Activated effector memory CD4-positive, alpha-beta T cell treated with Interleukin-2 at 50 U/mL for 16 hours (primary cell): ENCODE results near the gene RELN.
"Not testable (repeated sequence)": the region's sequence is repeated elsewhere in the genome, so short reads cannot be mapped to it uniquely, and the experiment has no call there.

Source experiments
- DNase-seq: peaks from one replicate; pipeline ENCODE4 v3.0.0-alpha.2; 2020

Gene RELN

GRCh38 chr7:103824251-103824650 lies 165.2 kb downstream of the RELN start:
- DNase-seq = no peak

GRCh38 chr7:103823084-103823483 lies 166.4 kb downstream of the RELN start:
- no peak for DNase-seq

GRCh38 chr7:103821092-103821491 lies 168.4 kb downstream of the RELN start:
- DNase-seq = no peak

- DNase-seq = not testable (repeated sequence)
Measured at GRCh38 chr7:103815972-103816371, 173.5 kb downstream of the RELN start.

- no peak for DNase-seq
Measured at GRCh38 chr7:103813970-103814369, 175.5 kb downstream of the RELN start.

- no peak for DNase-seq
Measured at GRCh38 chr7:103811997-103812396, 177.5 kb downstream of the RELN start.

- DNase-seq = no peak
Measured at GRCh38 chr7:103811290-103811689, 178.2 kb downstream of the RELN start.

GRCh38 chr7:103810112-103810744 lies 179.2 kb downstream of the RELN start:
- DNase-seq = no peak

- DNase-seq = no peak
Measured at GRCh38 chr7:103809229-103809994, 180.0 kb downstream of the RELN start.

- DNase-seq = no peak
Measured at GRCh38 chr7:103805346-103805745, 184.1 kb downstream of the RELN start.

GRCh38 chr7:103803631-103804030 lies 185.8 kb downstream of the RELN start:
- no peak for DNase-seq

- DNase-seq = no peak
Measured at GRCh38 chr7:103799298-103799697, 190.2 kb downstream of the RELN start.

- DNase-seq = no peak
Measured at GRCh38 chr7:103797647-103798307, 191.7 kb downstream of the RELN start.

GRCh38 chr7:103796327-103796962 lies 193.0 kb downstream of the RELN start:
- no peak for DNase-seq

- DNase-seq = no peak
Measured at GRCh38 chr7:103795787-103796186, 193.7 kb downstream of the RELN start.

GRCh38 chr7:103795107-103795506 lies 194.4 kb downstream of the RELN start:
- no peak for DNase-seq

GRCh38 chr7:103794424-103794823 lies 195.0 kb downstream of the RELN start:
- no peak for DNase-seq

GRCh38 chr7:103793614-103794013 lies 195.8 kb downstream of the RELN start:
- no peak for DNase-seq

GRCh38 chr7:103791894-103792293 lies 197.6 kb downstream of the RELN start:
- DNase-seq = no peak

GRCh38 chr7:103787041-103787440 lies 202.4 kb downstream of the RELN start:
- not testable (repeated sequence) for DNase-seq

- DNase-seq = no peak
Measured at GRCh38 chr7:103784646-103785286, 204.7 kb downstream of the RELN start.

GRCh38 chr7:103781409-103781808 lies 208.0 kb downstream of the RELN start:
- DNase-seq = no peak

- DNase-seq = not testable (repeated sequence)
Measured at GRCh38 chr7:103780561-103780960, 208.9 kb downstream of the RELN start.
